ENCODE results near the gene RGL4. TPM values are rescaled to one million over a fixed set of nuclear protein-coding genes. Genes with fewer than 3 reads are reported as not detected.

RGL4 gene
- total RNA-seq, 2 experiments from 2014 or later: 24.6 to 24.8 TPM

DNA sequence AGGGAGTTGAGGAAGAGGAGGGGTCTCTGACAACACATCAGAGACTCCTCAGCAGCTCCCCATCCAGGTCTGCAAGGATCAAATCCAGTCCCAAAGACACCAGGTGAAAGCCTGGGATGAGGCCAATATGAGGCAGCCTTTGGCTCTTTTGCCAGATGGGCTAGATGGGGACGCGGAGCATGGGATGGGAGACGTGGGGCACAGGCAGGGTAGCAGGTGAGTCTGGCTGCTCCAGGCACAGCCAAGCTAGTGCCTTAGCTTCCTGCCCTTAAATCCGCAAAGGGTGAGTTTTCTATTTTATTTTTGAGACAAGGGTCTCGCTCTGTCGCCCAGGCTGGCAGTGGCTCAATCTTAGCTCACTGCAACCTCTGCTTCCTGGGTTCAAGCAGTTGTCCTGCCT, 39.1 kb upstream of the RGL4 start:
- Histone ChIP-seq H3K9me3 (ENCODE audit: control insufficient read depth in 1 of 2, insufficient read depth in 1 of 2, low read length in 2 of 2) (no peaks in the 10 kb centered on the region), H3K27me3 (ENCODE audit: control insufficient read depth in 1 of 2, insufficient read depth in 2 of 2, low read length in 2 of 2) (no peaks in the 10 kb centered on the region), H3K36me3 (ENCODE audit: insufficient read depth, low read length) (peaks cover 5% of the 10 kb centered on the region), H3K4me1 (ENCODE audit: insufficient read depth, low read length) (no peaks in the 10 kb centered on the region), H3K27ac (ENCODE audit: low read depth in 1 of 2, low read length in 2 of 2) (no peak overlapping the region), H3K4me3 (ENCODE audit: low read length) (no peak overlapping the region)
- Mint-ChIP-seq H3K4me3 (no peak overlapping the region), H3K36me3 (ENCODE audit: low read depth) (peaks cover 21% of the 10 kb centered on the region), H3K27me3 (no peaks in the 10 kb centered on the region), H3K27ac (no peak overlapping the region), H3K9me3 (no peaks in the 10 kb centered on the region), H3K4me1 (ENCODE audit: low read depth) (no peaks in the 10 kb centered on the region)
- DNase-seq (no peak), ATAC-seq (ENCODE audit: poor library complexity) (no peak)
- TF ChIP-seq, protein P1, sequence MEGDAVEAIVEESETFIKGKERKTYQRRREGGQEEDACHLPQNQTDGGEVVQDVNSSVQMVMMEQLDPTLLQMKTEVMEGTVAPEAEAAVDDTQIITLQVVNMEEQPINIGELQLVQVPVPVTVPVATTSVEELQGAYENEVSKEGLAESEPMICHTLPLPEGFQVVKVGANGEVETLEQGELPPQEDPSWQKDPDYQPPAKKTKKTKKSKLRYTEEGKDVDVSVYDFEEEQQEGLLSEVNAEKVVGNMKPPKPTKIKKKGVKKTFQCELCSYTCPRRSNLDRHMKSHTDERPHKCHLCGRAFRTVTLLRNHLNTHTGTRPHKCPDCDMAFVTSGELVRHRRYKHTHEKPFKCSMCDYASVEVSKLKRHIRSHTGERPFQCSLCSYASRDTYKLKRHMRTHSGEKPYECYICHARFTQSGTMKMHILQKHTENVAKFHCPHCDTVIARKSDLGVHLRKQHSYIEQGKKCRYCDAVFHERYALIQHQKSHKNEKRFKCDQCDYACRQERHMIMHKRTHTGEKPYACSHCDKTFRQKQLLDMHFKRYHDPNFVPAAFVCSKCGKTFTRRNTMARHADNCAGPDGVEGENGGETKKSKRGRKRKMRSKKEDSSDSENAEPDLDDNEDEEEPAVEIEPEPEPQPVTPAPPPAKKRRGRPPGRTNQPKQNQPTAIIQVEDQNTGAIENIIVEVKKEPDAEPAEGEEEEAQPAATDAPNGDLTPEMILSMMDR (IDR thresholded peaks at IDR 0.05): no peak
- CTCF ChIA-PET: no interaction called here
- POLR2A ChIA-PET: no interaction called here
- intact Hi-C loops (cut with DNase I, micrococcal nuclease): no loop called here

DNA sequence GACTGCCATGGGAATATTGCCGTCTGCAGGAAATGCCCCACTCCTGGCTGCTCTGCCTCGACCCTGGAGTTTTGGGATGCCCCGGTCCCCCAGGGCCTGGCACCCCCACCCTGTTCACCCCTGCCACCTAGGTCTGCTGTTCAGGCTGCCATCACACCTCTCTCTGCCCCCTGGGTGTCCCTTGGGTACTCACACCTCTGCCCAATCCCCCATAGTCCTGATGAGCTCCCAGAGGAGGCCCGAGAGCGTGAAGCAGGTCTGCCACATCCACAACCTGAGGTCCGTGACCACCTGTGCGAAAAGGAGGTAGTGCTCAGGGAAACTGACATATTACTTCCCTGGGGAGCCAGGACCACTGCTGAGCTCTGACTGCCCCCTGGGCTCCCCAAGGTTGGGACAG, 38.5 kb upstream of the RGL4 start:
- peaks cover 21% of the 10 kb centered on the region for H3K36me3 Mint-ChIP-seq (ENCODE audit: low read depth)
- no peak for ATAC-seq (ENCODE audit: poor library complexity)
- intact Hi-C loops (cut with DNase I, micrococcal nuclease): no loop called here

DNA sequence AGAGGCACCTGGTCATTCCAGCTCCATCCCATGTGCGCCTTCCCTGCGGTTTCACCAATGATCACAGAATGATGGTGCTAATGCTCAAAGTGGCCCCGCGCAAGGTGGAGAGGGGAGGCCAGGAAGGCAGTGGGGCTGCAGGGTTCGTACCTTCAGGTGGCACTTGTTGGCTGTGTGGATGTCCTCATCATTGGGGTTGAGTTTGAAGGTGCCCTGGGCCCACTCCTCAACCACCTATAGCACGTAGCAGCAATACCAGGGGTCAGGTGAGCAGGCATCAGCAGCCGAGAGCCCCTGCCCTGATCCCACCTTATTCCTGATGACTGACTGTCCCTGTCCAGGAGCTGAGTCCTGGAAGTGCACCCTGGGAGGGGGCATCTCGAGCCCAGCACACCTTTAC, 38.1 kb upstream of the RGL4 start:
- Mint-ChIP-seq H3K4me3 (no peak overlapping the region), H3K27me3 (no peaks in the 10 kb centered on the region), H3K4me1 (ENCODE audit: low read depth) (no peaks in the 10 kb centered on the region), H3K9me3 (no peaks in the 10 kb centered on the region), H3K27ac (no peak overlapping the region), H3K36me3 (ENCODE audit: low read depth) (peaks cover 21% of the 10 kb centered on the region)
- TF ChIP-seq, protein P1 (IDR thresholded peaks at IDR 0.05): no peak
- ChIA-PET POLR2A (no interaction called here), CTCF (no interaction called here)
- H3K27ac ChIP-seq (ENCODE audit: low read depth in 1 of 2, low read length in 2 of 2): no peak overlapping the region
- H3K9me3 ChIP-seq (ENCODE audit: control insufficient read depth in 1 of 2, insufficient read depth in 1 of 2, low read length in 2 of 2): no peaks in the 10 kb centered on the region
- ATAC-seq (ENCODE audit: poor library complexity): no peak
- H3K4me3 ChIP-seq (ENCODE audit: low read length): no peak overlapping the region
- intact Hi-C loops (cut with DNase I, micrococcal nuclease): no loop called here
- H3K27me3 ChIP-seq (ENCODE audit: control insufficient read depth in 1 of 2, insufficient read depth in 2 of 2, low read length in 2 of 2): no peaks in the 10 kb centered on the region
- H3K36me3 ChIP-seq (ENCODE audit: insufficient read depth, low read length): peaks cover 5% of the 10 kb centered on the region
- H3K4me1 ChIP-seq (ENCODE audit: insufficient read depth, low read length): no peaks in the 10 kb centered on the region
- no peak for DNase-seq

More for the DNA sequence above, 38.5 kb upstream of the RGL4 start:
- Mint-ChIP-seq H3K4me1 (ENCODE audit: low read depth) (no peaks in the 10 kb centered on the region), H3K27me3 (no peaks in the 10 kb centered on the region), H3K27ac (no peak overlapping the region), H3K4me3 (no peak overlapping the region), H3K9me3 (no peaks in the 10 kb centered on the region)
- Histone ChIP-seq H3K4me1 (ENCODE audit: insufficient read depth, low read length) (no peaks in the 10 kb centered on the region), H3K9me3 (ENCODE audit: control insufficient read depth in 1 of 2, insufficient read depth in 1 of 2, low read length in 2 of 2) (no peaks in the 10 kb centered on the region), H3K27ac (ENCODE audit: low read depth in 1 of 2, low read length in 2 of 2) (no peak overlapping the region), H3K4me3 (ENCODE audit: low read length) (no peak overlapping the region), H3K27me3 (ENCODE audit: control insufficient read depth in 1 of 2, insufficient read depth in 2 of 2, low read length in 2 of 2) (no peaks in the 10 kb centered on the region), H3K36me3 (ENCODE audit: insufficient read depth, low read length) (peaks cover 5% of the 10 kb centered on the region)
- no peak for DNase-seq
- POLR2A ChIA-PET: no interaction called here
- CTCF ChIA-PET: no interaction called here
- TF ChIP-seq, protein P1 (IDR thresholded peaks at IDR 0.05): no peak
